Transverse colon (tissue), 4 donors: ENCODE data around the gene CACNB2. TPM values are rescaled to one million over a fixed set of nuclear protein-coding genes. Genes with fewer than 3 reads are reported as not detected.

ENCODE experiments used
- DNase-seq: peaks from one replicate; pipeline ENCODE4 v3.0.0-alpha.2; 2019
- H3K27ac ChIP-seq, 4 donors: fragments of 200-600 bp; sonication (generic); 2 replicates each; pipeline ENCODE4 v1.5.1; 2016 to 2018; ENCODE audit warnings: inconsistent platforms in 4 of 4
- H3K27me3 ChIP-seq: fragments of 200-600 bp; sonication (generic); 2 replicates; pipeline ENCODE4 v1.5.1; 2017; ENCODE audit warnings: inconsistent platforms
- H3K36me3 ChIP-seq, 4 donors: fragments of 200-600 bp; sonication (generic); 2 replicates each; pipeline ENCODE4 v1.5.1; 2017 to 2019; ENCODE audit warnings: inconsistent platforms in 4 of 4
- H3K4me1 ChIP-seq, 4 donors: fragments of 200-600 bp; sonication (generic); 2 replicates each; pipeline ENCODE4 v1.5.1; 2017 to 2020; ENCODE audit warnings: inconsistent platforms in 4 of 4
- H3K4me3 ChIP-seq, 4 donors: fragments of 200-600 bp; sonication (generic); 1 replicate in 1 of 4; 2 replicates in 3 of 4; pipeline versions ENCODE4 v1.5.1 to v1.6.1; 2017 to 2019; ENCODE audit warnings: inconsistent platforms in 4 of 4
- H3K9me3 ChIP-seq, 2 donors: fragments of 200-600 bp; sonication (generic); 2 replicates each; pipeline ENCODE4 v1.5.1; 2017 to 2019; ENCODE audit warnings: inconsistent platforms in 2 of 2
- CTCF ChIP-seq, 5 experiments: fragments of 200-600 bp in 3 of 5; fragments of 450-650 bp in 2 of 5; sonication (generic) in 3 of 5; IDR thresholded peaks; 1 replicate in 2 of 5; 2 replicates in 3 of 5; pipeline ENCODE4 v1.5.1; 2016 to 2017; ENCODE audit warnings: antibody characterized with exemption in 5 of 5, inconsistent platforms in 3 of 5, mild to moderate bottlenecking in 2 of 5, moderate library complexity in 1 of 5
- EP300 ChIP-seq: sonication (generic); formaldehyde crosslinking; IDR thresholded peaks from one replicate; pipeline ENCODE4 v1.6.1; 2017; ENCODE audit warnings: antibody characterized with exemption, low read depth
- POLR2A ChIP-seq: fragments of 450-650 bp; IDR thresholded peaks from one replicate; pipeline ENCODE4 v1.6.1; 2016; ENCODE audit warnings: antibody characterized with exemption, mild to moderate bottlenecking, moderate library complexity
- POLR2AphosphoS5 ChIP-seq, 3 donors: sonication (generic); formaldehyde crosslinking; IDR thresholded peaks; one replicate each; pipeline ENCODE4 v1.6.1; 2016; ENCODE audit warnings: antibody characterized with exemption in 3 of 3
- WGBS, 2 donors: methylation state at CpG; one replicate each; pipeline ENCODE4 v1.1.5; 2018; ENCODE audit warnings: low coverage in 1 of 2; 5-methylcytosine and 5-hydroxymethylcytosine counted together
- in situ Hi-C, 4 donors: fragments of 200-750 bp; cut with MboI; loops; one replicate each; pipeline versions ENCODE4 v1.15.0 to v1.15.1; 2017; ENCODE audit warnings: low sequenced_read_pairs in 3 of 4, low pct_ligation_motif_present in 1 of 4, low pct_unique_long_range_greater_than_20kb in 1 of 4
- intact Hi-C: fragments of 100-400 bp; cut with DNase I; formaldehyde crosslinking; loops from one replicate; pipeline ENCODE4 v1.15.1; 2023; ENCODE audit warnings: low total_unique reads
- total RNA-seq, 4 donors: library from RNA; depleted of rRNA; stranded (reverse); fragments of >200 nt; gene quantifications; one replicate each; pipeline ENCODE4 v1.1.0, GENCODE V29; 2016

CACNB2 gene
- total RNA-seq, 4 donors from 2014 or later, result 16.2 to 338 (median 23.7) TPM

- Histone ChIP-seq H3K27me3 (no peaks in the 10 kb centered on the region), H3K9me3 (no peaks in the 10 kb centered on the region), H3K27ac (no peak overlapping the region), H3K4me1 (peaks cover 0 to 3% (median 0%) of the 10 kb centered on the region in 4 donors), H3K4me3 (no peak overlapping the region), H3K36me3 (peaks cover 0 to 6% (median 0%) of the 10 kb centered on the region in 4 donors)
- WGBS, 2 donors, result 86 to 94% methylated on average over 4 to 5 of the region's 5 CpGs
- in situ Hi-C loops (loop anchor here in 1 of 4 donors (25.0 kb wide), 1 partner anchor 108 kb away; no protein-coding TSS in a partner anchor), intact Hi-C loops (no loop called here)
- no peak for DNase-seq
- TF ChIP-seq POLR2AphosphoS5 (IDR thresholded peaks at IDR 0.05), result no peak
- no peak for TF ChIP-seq EP300
- TF ChIP-seq POLR2A, result no peak
- no peak for TF ChIP-seq CTCF (IDR thresholded peaks at IDR 0.05)
These were observed 363.9 kb downstream of the CACNB2 start for GRCh38 chr10:18504161-18504560.

- Histone ChIP-seq H3K9me3 (no peaks in the 10 kb centered on the region), H3K4me1 (peaks cover 0 to 3% (median 0%) of the 10 kb centered on the region in 4 donors), H3K4me3 (no peak overlapping the region), H3K27ac (no peak overlapping the region), H3K27me3 (no peaks in the 10 kb centered on the region), H3K36me3 (peaks cover 0 to 6% (median 0%) of the 10 kb centered on the region in 4 donors)
- no peak for DNase-seq
- in situ Hi-C loops (loop anchor here in 1 of 4 donors (25.0 kb wide), 1 partner anchor 107 kb away; no protein-coding TSS in a partner anchor), intact Hi-C loops (no loop called here)
- 78 to 80% methylated on average over 11 of the region's 11 CpGs for WGBS, 2 donors
- no peak for TF ChIP-seq POLR2A
- no peak for TF ChIP-seq EP300
- TF ChIP-seq POLR2AphosphoS5 (IDR thresholded peaks at IDR 0.05), result no peak
- no peak for TF ChIP-seq CTCF (IDR thresholded peaks at IDR 0.05)
These were observed 365.4 kb downstream of the CACNB2 start for GRCh38 chr10:18505456-18506118.

GRCh38 chr10:18508587-18508986, 368.4 kb downstream of the CACNB2 start:
- no peaks in the 10 kb centered on the region for H3K9me3 ChIP-seq
- TF ChIP-seq CTCF (IDR thresholded peaks at IDR 0.05) (no peak), EP300 (no peak), POLR2A (no peak), POLR2AphosphoS5 (IDR thresholded peaks at IDR 0.05) (no peak)
- intact Hi-C loops, result no loop called here
- H3K36me3 ChIP-seq, result peaks cover 0 to 6% (median 0%) of the 10 kb centered on the region in 4 donors
- no peaks in the 10 kb centered on the region for H3K27me3 ChIP-seq
- no peak overlapping the region for H3K4me3 ChIP-seq
- H3K4me1 ChIP-seq, result peaks cover 0 to 3% (median 0%) of the 10 kb centered on the region in 4 donors
- in situ Hi-C loops, result loop anchor here in 1 of 4 donors (25.0 kb wide), 1 partner anchor 104 kb away; no protein-coding TSS in a partner anchor
- no peak for DNase-seq
- 54 to 61% methylated on average over 4 of the region's 4 CpGs for WGBS, 2 donors
- H3K27ac ChIP-seq, result no peak overlapping the region

GRCh38 chr10:18514537-18514936, 374.3 kb downstream of the CACNB2 start:
- H3K4me3 ChIP-seq, result no peak overlapping the region
- DNase-seq, result no peak
- peaks cover 0 to 3% (median 0%) of the 10 kb centered on the region in 4 donors for H3K36me3 ChIP-seq
- H3K27me3 ChIP-seq, result no peaks in the 10 kb centered on the region
- no peak for TF ChIP-seq CTCF (IDR thresholded peaks at IDR 0.05)
- TF ChIP-seq POLR2AphosphoS5 (IDR thresholded peaks at IDR 0.05), result no peak
- TF ChIP-seq POLR2A, result no peak
- TF ChIP-seq EP300, result no peak
- in situ Hi-C loops, result loop anchor here in 1 of 4 donors (25.0 kb wide), 1 partner anchor 98 kb away; no protein-coding TSS in a partner anchor
- no peak overlapping the region for H3K27ac ChIP-seq
- intact Hi-C loops, result no loop called here
- no peaks in the 10 kb centered on the region for H3K4me1 ChIP-seq
- H3K9me3 ChIP-seq, result no peaks in the 10 kb centered on the region
